HUDEP-2 (cell line): ENCODE measurements around the gene SLC8A1.

Experiments
- DNase-seq, 76 experiments: peaks; one replicate each; lab custom pipeline; 2025; ENCODE audit not compliant: unreplicated experiment in 76 of 76; lab: John Stamatoyannopoulos, UW

The SLC8A1 gene

GRCh38 chr2:40458271-40458794 is 6.4 kb upstream of the SLC8A1 start:
- DNase-seq: no peak

GRCh38 chr2:40457837-40458236 is 5.9 kb upstream of the SLC8A1 start:
- DNase-seq: no peak

- DNase-seq: no peak
These were observed 5.5 kb upstream of the SLC8A1 start for GRCh38 chr2:40457366-40457765.

DNA sequence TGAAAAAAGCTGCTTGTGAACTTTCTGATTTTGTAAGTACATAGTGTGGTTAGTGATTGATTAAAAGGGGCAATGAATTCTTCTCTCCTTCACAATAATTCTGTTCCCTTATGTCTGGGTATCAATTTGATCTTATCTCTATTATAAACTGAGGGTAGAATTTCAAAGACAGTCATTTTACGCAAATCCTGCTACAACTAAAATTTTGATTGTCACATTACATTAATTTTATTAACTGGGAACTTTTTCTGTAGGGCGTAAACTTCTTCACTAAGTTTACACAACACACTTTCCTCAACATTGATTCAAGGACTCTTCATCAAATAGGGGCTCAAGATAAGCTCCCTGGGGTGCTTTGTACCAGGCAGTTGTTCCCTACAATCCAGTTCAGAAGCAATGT is 5.0 kb upstream of the SLC8A1 start:
- no peak for DNase-seq

DNA sequence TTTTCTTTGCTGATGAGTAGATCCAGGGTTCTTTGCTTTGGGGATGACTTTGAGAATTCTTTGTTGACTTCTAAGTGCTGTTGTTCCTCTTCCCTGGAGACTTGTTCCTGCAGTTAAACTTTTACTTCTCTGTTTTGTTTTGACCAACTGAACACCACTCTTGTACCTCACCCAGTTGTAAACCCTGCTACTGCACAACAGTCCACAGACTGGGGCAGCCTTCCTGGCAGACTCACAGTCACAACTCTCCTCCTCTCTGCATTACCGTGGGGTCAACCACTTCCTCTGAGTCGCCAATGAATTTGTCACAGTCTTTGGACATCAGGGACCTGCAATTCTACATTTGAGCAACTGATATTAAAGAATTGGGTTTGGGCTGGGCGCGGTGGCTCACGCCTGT is 3.8 kb upstream of the SLC8A1 start:
- no peak for DNase-seq

GRCh38 chr2:40454321-40454720 is 2.4 kb upstream of the SLC8A1 start:
- DNase-seq: no peak

DNA sequence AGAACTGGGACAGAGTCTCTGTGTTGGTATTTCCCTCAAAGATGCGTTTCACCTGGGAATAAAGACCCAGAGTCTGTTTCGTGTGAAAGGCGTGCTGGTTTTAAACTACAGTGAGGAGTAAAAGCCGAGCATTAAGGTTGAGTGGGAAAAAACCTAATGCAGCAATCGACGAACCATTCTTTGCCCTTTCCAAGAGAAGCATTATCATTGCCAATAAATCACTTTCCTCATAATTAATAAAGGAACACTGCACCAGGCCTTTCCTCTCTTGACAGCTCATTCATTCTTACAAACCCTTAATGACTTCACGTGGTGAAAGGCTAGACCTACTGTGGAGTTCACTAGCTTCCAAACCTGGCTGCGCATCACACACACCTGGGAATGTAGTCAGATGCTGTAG is 896 bp upstream of the SLC8A1 start:
- no peak for DNase-seq

DNA sequence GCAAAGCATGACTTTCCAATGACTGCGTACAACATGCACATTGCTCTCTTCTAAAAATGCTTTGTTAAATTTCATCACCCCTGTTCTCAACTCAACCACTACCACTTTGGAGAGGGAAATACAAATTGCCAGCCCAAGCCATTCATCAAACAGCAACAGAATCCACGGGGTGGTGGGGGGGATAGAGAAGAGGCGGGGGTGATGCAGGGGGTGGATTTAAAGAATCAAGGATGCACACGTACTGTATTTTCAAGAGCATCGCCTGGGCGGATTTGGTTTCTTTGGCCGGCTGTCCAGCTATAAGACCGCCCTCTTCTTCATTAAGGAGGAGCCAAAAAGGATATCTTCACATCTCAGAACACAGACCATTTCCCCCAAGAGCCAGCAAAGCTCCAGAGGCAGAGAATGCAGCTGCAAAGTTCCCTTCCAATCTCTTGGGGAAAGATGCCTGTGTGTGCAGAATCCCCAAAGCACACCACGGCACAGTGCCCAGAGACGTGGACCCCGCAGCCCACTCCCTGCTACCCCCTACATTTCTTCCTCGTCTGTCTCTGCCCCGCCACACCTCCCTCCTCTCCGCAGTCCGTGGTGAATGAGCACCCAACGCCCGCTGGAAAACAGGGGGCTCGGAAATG is 977 bp downstream of the SLC8A1 start:
- no peak for DNase-seq

DNA sequence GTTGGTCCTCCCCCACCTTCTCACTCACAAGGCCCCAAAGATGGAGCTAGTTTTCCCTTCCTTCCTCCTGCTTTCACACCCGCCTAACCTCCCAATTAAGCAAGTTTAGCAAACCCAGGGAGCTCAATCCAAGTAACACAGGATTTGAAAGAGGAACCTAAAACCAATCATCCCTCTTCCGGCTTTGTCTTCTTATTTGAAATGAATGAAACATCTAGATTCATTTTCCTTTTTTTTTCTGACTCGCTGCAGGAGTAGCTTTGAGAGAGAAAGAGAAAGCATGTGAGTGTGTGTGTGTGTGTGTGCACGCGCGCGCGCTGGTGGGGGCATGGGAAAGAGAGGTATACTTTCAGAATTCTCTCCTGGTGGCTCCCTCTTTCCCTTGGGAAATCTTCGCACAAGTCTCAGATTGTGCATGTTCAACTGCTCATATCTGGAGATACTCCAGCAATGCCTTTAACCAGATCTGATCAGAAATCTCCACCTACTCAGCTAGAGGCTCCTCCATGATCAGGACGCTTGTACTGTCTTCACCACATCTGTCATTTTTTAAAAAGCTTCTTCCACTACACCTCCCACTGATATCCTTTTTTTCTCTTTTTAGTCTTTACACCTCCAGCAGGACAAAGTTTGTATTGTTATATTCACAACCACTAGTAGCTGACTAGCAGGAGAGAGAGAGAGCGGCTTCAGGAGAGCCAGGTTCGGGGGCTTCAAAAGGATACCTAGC is 1.7 kb downstream of the SLC8A1 start:
- no peak for DNase-seq

DNA sequence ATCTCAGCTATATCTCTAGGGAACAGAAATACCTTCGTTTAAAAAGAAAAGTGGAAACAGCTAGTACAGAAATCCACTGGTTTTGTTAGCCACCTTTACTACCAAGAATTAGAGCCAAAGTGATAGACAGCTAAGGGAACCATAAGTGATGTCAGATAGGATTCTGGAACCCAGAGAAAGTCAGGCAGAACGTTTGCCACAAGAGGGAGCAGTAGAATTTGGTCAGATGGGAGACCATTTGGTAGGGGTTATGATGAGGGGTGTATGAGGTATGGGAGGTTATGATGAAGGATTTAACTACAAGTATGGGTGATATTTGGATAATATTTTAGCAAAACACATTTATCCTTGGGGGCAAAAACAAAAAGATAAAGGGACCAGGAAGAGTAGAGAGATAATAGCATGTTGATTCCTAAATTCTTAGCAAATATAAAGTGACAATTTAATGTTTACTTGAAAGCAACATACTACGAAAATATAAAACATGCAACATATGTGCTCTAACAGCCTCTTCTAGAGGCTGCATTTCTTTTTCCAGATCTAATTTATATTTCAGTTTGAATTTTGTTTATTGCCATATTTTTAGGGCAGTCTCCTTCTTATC is 3.3 kb downstream of the SLC8A1 start:
- peak in 1 of 76 experiments; percentile 2 for DNase-seq

- DNase-seq: no peak
These were observed 6.4 kb downstream of the SLC8A1 start for GRCh38 chr2:40445467-40445866.

GRCh38 chr2:40440835-40441234 is 11.1 kb downstream of the SLC8A1 start:
- no peak for DNase-seq

DNA sequence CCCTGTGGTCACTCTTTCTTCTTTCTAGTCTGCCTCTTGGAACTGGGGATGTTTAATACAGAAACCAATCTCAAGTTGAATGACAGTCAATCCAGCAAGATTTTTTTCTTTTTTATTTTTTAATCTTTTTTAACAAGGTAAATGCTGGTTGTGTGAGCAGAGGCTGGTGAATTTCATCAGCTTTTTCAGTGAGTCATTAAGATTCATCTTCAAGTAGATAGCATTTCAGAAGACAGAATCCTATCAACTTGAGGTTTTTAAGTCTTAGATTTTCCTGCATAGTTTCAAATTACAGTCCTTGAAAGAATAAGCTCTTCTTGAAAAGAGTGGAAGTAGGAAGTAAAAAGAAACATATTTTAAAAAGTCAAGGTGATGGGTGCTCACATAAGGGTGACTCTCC is 12.4 kb downstream of the SLC8A1 start:
- DNase-seq: no peak

- no peak for DNase-seq
These were observed 15.8 kb downstream of the SLC8A1 start for GRCh38 chr2:40436093-40436475.

GRCh38 chr2:40435426-40436092 is 16.3 kb downstream of the SLC8A1 start:
- DNase-seq: no peak

- no peak for DNase-seq
These were observed 17.1 kb downstream of the SLC8A1 start for GRCh38 chr2:40434731-40435271.

- DNase-seq: no peak
These were observed 18.2 kb downstream of the SLC8A1 start for GRCh38 chr2:40433736-40434135.

DNA sequence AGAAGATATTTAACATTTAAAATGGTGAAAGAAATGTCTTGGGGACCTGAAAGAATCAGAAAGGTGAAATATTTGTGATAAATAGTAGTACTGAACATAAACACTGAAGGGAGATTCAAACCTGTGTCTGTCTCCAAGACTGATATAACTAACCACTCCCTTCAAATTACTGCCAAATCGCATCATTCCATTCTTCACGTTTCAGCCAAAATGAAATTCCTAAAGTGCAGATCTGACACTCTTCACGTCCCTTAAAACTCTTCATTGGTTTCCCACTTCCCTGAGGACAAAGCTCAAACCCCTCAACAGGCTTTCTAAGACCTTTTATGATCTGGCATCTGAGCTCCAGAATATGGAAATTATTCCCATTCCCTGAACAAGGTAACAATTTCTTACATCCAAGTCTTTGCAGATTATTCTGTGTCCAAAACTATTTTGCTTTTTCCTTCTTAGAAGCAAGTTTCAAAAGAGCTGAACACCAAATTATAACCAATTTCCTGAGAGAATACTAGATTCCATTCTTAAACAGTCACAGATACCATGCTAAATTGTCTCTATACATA is 18.9 kb downstream of the SLC8A1 start:
- DNase-seq: no peak

- no peak for DNase-seq
These were observed 20.3 kb downstream of the SLC8A1 start for GRCh38 chr2:40431600-40431955.

DNA sequence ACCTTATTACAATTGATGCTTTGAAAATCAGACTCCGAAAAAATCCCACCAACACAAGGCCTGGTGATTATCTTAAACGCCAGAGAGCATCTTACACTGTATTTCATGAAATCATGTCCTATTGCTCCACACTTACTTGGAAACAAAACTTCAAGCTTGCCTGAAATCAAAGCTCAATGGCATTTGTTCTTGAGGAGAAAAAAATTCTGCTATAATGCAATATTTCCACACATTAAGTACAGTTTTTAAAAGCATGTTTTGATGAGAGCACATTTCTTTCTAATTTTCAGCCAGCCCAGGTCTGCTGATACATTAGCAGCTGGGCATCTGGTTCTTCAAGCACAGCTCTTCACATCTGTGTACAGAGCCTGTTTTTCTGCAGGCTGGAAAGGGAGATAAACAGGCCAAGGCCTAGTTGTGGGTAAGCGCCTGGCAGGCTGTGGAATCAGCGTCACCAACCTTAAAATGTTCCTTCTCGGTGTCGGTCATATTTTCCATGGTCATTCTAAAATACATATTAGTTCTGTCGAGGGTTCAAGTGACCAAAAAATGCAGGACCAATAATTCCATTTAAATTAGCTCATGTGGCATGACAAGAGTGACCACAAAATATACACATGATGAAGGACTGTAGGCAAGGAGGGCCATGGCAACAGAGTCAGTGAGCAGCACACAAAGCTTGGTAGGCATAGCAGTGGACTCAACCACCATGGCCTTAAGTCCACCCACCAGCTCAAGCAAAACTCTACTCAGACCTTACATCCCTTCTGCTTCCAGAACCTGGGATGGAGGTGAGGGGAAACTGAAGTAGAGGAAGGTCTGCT is 20.9 kb downstream of the SLC8A1 start:
- no peak for DNase-seq
